HPDE6-E6E7 (cell line): Measurements from ENCODE around the gene DOK7.
"Not testable (repeated sequence)": the region's sequence is repeated elsewhere in the genome, so short reads cannot be mapped to it uniquely, and the experiment has no call there.

Source experiments
- DNase-seq: peaks from one replicate; pipeline ENCODE4 v3.0.0; 2011; ENCODE audit warnings: missing footprints; ENCODE audit errors: extremely low spot score

Gene DOK7

DNA sequence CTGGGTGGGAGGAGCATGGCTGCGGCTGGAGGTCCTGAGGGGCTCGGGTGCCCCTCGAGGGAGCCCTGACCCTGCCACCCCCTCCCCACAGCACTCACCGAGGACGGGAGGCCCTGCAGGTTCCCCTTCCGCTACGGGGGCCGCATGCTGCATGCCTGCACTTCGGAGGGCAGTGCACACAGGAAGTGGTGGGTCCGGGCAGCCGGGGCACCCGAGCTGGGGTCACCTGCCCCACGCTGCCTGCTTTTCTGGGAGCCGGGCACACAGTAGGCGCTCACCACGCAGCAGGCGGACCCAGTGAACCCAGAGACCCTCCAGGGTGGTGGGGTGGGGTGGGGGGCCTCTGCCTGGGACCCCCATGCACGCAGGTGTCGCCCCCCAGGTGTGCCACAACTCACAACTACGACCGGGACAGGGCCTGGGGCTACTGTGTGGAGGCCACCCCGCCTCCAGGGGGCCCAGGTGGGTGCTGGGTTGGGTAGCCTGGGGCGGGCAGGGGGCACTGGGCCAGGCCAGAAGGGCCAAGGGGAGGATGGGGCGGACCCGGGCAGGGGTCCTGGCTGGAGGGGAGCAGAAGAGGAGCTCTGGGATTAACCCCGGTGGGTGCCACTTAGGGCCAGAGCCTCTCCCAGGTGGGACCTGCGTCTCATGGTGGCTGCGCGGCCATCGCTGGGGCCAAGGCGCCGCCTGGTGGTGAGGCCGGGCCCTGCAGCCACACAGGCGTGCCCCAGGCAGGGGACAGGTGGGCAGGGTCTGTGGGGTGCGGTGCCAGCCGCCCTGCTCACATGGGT is 20.0 kb upstream of the DOK7 start:
- DNase-seq = peak; percentile 73

DNA sequence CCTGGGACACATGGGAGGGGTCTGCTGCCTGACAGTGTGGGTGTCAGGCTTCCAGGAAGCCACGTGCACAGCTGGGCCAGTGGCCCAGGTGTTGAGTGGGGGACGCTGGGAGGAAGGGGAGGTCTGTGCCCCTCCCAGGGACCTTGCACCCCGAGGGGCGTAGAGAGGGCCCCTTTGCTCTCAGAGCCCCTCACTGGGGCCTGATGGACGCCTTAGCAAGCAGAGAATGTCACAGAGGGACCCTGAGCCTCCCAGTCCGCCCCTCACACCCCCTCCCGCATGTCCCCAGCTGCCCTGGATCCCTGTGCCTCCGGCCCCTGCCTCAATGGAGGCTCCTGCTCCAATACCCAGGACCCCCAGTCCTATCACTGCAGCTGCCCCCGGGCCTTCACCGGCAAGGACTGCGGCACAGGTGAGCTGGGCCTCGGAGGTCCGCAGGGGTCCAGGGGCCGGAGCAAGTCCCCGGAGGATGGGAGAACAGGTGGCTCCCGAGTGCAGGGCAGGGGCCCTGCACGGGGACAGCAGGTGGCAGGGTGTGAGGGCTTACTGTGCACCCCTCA is 19.3 kb upstream of the DOK7 start:
- DNase-seq = no peak

DNA sequence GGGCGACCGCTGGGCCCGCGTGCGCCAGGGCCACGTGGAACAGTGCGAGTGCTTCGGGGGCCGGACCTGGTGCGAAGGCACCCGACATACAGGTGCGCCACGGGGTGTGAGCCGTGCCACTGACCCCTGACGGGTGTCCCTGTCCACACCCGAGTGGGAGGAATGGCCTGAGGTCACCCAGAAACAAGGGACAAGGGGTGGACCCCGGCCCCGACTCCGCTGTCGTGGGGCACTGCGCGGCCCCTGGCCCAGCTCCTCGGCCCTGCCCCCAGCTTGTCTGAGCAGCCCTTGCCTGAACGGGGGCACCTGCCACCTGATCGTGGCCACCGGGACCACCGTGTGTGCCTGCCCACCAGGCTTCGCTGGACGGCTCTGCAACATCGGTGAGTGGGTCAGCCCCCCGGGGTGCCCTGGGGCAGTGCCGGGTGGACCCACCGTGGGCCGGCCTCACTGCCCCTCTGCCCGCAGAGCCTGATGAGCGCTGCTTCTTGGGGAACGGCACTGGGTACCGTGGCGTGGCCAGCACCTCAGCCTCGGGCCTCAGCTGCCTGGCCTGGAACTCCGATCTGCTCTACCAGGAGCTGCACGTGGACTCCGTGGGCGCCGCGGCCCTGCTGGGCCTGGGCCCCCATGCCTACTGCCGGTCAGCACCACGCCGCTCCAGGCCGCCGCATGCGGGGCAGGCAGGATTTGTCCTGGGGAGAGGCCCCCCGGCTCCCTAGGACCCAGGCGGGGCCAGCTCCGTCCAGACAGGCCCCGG is 18.6 kb upstream of the DOK7 start:
- no peak for DNase-seq

DNA sequence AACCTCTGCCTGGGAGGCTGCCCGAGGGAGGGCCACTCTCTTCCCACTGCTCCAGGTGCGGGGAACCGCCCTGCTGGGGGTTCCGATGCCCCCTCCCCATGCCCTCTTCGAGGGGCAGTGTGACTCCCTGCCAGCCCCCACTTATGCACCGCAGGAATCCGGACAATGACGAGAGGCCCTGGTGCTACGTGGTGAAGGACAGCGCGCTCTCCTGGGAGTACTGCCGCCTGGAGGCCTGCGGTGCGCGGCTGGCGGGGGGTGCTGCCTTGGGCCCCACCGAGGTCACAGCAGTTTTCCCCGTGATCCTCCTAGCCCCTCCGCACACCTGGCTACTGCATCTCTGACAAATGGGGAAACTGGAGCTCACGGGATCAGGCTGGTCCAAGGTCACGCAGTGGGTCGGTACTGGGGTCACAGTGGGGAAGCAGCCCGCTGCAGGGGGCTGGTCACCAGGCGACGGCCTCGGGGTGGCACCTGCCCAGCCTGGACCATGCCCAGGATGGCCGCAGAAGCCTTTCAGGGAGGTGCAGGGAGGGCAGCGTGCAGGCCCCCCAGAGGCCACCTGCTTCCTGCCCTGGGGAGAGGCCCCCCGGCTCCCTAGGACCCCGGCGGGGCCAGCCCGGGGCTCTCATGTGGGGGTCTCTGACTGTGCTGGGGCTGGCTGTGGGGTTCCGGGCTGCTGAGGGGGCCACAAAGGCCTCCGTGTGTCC is 17.8 kb upstream of the DOK7 start:
- DNase-seq = no peak

DNA sequence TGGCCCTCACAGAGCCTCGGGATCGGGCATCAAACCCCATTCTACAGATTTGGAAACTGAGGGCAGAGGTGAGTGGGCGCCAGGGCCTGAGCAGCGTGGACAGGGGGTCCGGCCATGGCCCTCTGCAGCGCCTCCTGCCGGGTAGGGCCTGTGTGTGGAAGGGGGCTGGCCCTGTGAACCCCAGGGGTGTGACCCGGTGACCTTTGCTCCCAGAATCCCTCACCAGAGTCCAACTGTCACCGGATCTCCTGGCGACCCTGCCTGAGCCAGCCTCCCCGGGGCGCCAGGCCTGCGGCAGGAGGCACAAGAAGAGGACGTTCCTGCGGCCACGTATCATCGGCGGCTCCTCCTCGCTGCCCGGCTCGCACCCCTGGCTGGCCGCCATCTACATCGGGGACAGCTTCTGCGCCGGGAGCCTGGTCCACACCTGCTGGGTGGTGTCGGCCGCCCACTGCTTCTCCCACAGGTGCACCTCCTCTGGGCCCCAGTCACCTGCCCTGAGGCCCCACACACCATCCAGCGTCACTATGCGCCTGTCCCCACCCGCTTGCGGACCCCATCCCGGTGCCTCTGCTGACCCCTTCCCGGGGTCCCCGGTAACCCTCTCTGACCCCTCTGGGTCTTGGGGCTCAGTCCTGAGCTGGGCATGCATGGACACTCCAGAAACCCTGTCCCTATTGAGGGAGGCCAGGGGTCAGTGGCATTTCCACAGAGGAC is 17.1 kb upstream of the DOK7 start:
- no peak for DNase-seq

DNA sequence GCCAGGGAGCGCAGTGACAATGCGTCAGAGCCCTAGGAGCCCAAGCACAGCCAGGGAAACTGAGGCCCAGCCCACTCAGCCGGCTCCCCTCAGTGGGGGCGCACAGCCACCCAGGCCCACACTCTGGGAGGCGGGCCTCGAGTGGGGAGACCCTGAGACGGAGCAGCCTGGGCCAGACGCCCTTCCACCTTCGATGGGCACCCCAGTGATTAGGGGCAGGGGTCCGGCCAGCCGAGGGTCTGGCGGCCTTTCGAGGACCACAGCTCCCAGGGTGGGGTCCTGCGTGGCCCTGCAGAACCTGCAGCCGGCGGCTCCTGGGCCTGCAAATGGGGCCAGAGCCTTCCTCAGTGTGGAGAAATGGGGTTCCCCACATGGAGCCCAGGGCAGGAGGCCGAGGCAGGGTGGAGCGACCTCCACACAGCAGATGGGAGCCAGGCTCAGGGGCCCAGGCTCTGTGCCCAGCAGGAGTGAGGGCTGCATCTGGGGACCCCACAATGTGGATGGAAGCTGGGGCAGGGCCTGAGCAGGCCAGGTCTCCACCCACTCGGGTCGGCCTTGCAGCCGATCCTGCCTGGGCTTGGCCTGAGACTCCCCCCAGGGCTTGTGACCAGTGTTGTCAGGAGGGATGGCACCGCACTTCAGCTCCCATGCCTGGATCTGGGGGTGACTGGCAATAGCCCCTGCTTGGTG is 16.3 kb upstream of the DOK7 start:
- no peak for DNase-seq

DNA sequence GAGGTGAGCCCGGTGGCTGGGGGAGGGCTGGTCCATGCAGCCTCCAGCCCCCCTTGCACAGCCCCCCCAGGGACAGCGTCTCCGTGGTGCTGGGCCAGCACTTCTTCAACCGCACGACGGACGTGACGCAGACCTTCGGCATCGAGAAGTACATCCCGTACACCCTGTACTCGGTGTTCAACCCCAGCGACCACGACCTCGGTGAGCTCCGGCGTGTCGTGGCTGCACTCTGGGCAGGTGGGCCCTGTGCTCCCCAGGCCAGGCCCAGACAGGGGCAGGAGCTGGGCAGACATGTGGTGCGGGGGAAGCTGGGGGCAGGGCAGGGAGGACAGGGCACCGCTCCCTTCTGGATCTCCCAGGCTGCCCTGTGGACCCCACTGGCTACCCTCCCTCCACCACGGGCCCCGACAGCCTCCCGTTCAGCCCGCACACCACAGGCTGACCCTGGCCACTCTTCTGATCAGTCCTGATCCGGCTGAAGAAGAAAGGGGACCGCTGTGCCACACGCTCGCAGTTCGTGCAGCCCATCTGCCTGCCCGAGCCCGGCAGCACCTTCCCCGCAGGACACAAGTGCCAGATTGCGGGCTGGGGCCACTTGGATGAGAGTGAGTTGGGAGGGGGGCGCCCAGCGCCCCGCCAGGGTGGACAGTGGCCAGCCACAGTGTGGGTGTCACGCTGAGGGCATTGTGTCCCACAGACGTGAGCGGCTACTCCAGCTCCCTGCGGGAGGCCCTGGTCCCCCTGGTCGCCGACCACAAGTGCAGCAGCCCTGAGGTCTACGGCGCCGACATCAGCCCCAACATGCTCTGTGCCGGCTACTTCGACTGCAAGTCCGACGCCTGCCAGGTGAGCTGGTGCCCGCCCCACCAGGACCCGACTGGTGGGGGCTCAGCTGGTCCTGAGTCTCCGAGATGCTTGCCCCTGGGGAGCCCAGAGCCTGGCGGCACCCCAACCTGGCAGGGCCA is 15.4 kb upstream of the DOK7 start:
- no peak for DNase-seq

DNA sequence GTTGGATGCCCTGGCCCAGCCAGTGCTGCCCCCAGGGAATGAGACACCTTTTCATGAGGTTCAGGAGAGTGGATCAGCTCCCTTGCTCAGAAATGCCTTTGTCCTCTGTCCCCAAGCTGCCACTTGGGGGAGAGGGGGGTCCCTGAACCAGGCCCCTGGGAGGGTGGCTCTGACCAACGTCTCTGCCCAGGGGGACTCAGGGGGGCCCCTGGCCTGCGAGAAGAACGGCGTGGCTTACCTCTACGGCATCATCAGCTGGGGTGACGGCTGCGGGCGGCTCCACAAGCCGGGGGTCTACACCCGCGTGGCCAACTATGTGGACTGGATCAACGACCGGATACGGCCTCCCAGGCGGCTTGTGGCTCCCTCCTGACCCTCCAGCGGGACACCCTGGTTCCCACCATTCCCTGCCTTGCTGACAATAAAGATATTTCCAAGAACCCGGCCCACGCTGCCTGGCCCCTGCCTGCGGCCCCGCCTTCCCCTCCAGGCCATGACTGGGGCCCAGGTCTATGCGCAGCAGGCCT is 14.0 kb upstream of the DOK7 start:
- no peak for DNase-seq

DNA sequence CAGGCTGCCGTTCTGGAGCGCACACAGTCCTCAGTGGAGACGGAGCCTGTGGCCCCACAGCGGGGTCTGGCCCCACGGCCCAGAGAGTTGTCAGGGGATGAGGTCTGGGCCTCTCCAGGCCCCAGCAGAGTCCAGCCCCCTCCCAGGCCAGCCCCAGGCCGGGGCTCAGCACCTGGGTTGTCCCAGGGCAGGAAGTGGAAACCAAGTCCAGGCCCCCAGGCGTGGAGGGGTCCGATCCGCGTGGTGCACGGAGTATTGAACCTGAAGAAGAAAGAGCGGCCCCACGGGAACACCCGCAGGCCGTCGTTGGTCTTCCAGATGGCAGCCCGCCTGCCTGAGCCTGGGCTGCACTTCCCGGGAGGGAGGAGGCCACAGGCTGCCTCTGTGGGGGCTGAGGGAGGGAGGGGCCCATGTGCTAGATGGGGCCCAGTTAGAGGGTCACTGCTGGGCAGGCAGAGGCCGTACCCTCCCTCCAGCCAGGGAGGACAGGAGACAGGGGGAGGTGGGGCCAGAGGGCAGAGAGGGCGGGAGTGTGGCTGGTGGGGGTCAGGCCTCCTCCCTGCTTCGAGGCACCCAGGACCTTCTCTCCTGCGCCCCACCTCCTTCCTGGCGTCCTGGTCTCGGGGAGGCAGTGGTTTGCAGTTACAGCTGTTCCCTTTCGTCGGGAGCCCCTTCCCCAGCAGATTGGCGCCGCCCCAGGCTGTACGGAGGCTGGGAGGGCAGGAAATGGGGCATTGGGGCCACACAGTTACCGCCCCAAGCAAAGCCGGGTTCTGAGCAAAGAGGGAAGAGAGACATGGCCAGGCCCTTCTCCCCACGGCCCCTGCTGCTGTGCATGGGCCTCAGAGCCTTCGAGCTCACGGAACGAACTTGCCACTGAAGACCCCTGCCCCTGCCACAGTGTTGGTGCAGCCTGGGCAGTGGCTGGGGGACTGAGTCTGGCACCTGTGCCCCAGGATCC is 13.3 kb upstream of the DOK7 start:
- no peak for DNase-seq

DNA sequence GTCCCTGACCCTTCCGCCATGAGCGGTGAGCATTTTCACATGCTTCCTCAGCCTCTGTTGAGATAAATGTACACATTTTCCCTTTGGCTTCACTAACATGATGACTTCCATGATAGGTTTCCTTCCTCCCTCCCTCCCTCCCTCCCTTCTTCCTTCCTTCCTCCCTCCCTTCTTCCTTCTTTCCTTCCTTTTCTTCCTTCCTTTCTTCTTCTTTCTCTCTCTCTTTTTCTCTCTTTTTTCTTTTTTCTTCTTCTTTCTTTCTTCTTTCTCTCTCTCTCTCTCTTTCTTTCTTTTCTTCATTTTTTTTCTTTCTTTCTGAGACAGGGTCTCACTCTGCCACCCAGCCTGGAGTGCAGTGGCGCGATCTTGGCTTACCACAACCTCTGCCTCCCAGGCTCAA is 12.5 kb upstream of the DOK7 start:
- DNase-seq = no peak

DNA sequence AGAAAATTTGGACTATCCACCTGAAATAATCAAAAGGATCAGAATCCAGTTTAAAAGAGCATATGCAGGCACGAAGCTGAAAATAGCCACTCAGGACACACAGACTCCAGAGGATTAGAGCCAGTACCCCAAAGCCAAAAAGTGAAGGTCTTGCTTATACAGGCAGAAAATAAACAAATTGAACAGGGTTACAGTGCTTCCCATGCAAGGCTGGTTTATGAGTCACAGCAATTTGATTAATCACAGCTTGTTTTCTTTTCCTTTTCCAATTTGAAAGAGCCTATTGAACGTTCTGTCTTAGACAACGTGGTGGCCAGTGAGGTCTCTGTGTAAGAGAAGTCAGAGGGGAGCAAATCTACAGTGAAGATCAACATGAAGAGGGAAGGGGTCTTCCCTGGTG is 11.2 kb upstream of the DOK7 start:
- no peak for DNase-seq

DNA sequence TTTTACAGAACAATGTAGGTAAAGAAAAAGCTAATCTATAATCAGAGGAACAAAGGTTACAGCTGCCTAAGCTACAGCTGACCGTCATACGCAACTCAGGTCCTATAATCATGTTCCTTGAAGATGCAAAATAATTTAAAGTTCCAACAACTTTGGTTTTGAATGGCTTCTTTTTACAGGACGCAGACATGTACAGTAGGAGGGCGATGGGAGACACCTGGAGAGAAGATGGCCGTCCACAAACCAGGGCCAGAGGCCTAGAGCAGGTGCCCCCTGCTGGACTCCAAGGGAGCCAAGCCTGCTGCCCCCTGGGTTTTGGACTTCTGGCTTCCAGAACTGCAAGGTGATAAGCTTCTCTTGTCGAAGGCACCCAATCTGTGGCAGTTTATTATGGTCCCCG is 10.7 kb upstream of the DOK7 start:
- DNase-seq = no peak

DNA sequence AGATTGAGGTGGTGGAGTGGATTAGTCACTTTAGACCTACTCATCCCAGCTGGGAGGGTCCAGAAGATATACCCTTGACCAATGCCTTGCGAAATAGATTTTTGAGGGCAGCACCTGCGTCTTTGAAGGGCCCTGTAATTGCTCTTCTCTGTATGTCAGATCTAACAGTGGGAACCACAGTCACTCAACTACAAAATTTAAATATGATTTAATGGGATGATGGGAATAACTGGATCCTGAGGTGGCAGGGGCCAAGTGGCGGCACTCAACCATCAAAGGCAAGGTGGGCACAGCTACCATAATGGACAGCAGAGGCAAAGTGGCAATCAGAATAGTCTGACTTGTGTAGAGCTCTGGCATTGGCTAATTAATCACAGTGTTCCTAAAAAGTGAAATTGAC is 7.5 kb upstream of the DOK7 start:
- DNase-seq = not testable (repeated sequence)

DNA sequence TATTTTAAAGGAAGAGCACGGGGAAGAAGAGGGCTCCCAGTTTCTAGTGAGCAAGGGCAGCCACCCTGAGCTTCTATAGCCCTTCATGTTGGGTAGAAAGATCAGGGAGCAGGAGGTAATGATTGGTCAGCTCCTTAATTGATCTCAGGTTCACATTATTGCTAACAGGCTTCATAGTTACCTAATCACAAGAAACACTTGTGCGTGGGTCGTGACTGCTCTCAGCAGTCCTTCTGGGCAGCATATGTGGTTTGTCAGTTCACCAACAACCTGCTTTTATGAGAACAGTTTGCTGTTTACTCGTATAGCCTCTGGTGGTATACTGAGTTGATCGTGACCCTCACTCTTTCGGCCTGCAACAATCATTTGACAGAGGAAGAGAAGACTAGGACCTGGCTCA is 4.7 kb upstream of the DOK7 start:
- DNase-seq = no peak

DNA sequence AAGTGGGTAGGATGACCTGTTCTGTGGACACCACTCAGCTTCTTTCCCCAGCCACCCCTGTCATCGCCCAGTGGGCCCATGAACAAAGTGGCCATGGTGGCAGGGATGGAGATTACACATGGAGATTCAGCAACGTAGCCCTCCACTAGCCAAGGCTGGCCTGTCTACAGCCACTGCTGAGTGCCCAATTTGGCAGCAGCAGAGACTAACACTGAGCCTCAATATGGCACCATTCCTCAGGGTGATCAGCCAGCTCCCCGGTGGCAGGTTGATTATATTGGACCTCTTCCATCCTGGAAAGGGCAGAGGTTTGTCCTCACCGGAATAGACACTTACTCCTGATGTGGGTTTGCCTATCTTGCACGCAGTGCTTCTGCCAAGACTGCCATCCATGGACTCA is 4.0 kb upstream of the DOK7 start:
- DNase-seq = not testable (repeated sequence)

DNA sequence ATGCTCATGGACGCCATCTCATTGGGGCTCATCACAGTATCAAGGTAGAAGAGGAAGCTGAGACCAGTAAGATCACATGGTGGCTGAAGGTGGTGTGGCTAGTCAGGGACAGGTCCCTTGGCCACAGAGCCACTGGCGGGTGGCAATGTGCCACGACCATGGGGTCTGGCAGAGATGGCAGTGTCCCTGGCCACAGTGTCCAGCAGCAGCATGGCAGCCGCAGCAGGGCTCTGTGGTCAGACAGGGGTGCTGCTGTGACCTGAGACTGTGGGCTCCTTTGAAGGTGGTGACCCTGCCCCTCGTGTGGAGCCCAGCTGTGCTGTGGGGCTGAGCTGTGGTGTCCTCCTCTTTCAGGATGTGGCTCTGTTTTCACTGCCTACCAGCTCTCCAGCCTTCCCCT is 2.2 kb upstream of the DOK7 start:
- DNase-seq = no peak

DNA sequence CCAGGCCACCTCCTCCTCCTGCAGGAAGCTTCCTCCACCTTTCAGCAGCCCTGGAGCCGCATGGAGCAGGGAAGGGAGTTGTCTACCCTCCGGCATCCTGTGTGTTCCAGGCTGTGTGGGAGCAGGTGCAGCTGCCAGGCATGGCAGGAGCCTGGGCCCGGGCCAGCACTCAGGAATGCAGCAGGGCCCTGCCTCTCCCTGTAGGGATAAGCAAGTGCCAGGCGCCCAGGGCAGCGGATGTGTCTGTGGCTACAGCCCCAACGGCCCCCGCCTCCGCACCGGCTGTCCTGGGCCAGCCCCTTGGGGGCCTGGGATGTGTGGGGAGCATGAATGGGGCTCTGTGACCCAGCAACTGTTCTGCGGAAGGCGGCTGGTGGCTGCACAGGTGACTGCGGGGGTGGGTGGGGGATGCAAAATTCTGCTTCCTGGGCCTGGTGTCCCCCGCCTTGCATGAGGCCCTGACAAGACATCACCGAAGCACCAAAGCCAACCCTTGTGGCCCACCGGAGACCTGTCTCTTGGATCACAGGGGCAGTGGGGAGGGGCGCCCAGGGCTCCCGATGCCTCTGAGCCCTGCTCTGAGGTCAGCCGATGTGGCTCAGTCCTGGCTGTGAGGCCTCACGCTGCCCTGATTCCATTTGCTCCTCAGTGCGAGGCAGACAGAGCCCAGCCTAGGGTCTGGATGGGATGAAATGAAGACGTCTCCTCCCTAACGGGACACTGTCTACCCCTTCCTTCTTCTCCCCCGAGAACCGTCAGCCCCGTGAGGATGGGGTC is 1.4 kb upstream of the DOK7 start:
- DNase-seq = no peak

DNA sequence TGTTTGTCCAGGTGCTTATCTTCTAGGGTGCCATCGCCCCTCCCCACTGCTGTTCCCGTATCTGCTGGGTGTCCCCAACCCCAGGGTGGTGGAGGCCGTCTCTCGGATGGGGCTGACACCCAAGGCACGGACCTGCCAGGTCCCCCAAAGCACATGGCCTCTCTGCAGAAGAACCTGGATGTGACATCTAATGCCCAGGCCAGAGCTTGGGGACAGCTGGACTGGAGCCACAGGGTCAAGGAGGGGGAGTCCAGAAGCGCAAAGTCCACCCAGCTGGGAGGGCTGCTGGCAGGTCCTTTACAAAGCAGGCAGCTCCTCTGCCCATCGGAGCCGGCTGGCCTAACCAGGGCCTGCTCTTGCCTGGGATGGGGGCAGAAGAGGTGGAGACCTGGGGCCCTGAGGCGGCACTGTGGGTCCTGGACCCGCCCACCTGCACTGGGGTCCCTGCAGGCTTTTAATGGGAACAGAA is 751 bp upstream of the DOK7 start:
- DNase-seq = no peak
